HL-60/S4 (cell line): ENCODE data around the gene CGB5.
"Not testable (repeated sequence)": the region's sequence is repeated elsewhere in the genome, so short reads cannot be mapped to it uniquely, and the experiment has no call there.

Source experiments
- in situ Hi-C: fragments of 300-500 bp; cut with MboI; formaldehyde crosslinking; loops from 2 replicates; pipeline ENCODE4 v1.14.3; 2022; ENCODE audit warnings: low sequenced_read_pairs

The CGB5 gene

DNA sequence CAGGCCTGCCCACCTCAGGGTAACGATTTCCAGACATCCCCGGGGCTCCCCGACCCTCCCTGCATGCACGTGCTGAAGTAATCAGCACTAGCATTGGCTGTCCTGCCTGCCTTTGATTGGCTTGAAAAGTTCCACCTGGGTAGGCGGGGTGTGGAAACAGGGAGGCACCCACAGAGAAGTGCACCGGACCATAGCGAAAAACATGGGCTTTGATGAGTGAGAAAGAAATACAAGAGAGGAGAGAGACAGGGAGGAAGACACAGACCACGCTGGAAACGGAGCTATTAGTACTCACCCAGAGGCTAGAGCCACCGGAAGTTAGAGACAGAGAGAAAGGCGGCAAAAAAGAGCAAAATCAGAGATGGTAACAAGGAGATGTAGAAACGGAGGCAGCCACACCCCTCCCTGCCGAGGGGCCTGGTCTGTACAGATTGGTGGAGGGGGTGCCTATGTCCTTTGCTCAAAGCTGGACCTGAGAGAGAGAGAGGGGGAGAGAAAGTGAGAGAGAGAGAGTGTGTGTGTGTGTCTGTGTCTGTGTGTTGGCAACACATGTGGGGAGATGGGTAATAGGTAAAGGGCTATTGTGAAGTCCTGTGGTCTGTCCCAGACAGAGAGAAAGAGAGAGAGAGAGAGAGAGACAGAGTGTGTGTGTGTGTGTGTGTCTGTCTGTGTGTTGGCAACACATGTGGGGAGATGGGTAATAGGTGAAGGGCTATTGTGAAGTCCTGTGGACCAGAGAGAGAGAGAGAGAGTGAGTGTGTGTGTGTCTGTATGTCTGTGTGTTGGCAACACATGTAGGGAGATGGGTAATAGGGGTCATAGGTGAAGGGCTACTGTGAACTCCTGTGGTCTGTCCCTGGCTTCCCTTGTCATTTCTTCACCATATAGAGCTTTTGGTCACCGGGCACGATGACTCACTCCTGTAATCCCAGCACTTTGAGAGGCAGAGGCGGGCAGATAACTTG, 22.4 kb upstream of the CGB5 start:
- in situ Hi-C loops, result no loop called here

DNA sequence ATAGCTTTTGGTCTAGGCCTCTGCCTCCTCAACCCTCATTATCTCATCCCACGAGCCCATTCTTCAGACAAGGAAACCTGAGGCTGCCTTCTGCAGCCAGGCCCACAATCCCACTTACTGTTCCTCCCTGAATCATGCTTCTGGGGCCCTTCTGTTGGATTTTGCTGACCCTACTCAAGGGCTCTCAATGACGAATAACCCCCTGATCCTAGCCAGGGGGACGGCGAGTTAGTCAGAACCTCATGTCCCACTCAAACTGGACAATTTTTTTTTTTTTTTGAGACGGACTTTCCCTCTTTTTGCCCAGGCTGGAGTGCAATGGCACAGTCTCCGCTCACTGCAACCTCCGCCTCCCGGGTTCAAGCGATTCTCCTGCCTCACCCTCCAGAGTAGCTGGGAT, 21.5 kb upstream of the CGB5 start:
- in situ Hi-C loops, result no loop called here

DNA sequence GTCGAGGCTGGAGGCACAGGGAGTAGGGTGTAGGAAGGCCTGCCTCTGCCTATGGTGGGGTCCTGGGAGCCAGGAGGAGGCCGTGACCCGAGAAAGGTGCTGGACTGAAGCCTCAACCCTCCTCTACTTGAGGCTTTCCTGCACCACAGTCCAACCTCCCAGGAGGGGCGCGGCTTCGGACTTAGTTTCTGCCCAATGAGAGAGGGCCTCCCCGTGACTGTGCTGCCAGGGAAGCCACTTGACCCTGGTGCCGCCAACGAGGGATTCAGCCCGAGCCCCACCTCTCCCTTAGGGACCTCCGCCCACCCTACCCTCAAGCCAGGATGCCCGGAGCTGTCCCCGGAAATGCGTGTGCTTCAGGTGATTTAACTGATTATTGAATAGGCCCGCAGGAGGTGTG, 19.4 kb upstream of the CGB5 start, which contains the start of gene CGB3:
TSS of gene CGB3 (minus strand) at position 101 of the 400 bp plus-strand sequence. CDS start 362 bp downstream, outside the sequence.
- in situ Hi-C loops, result not testable (repeated sequence)

DNA sequence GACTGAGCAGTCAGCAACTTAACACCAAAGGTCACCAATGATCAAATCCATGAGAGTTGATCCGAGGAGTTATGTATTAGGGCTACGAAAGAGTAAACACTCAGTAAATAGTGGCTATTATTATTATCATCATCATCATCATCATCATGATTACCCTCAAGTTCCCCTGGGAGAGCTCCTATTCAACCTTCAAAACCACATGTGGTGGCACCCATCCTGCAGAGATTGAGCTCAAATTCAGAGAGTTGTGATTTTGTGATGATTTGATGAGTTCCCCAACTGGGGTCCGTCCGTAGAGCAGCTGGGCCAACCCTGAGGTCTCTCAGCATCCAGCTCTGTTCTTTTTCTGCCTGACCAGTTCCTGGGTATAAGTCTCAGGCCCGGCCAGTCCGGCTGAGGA, 18.6 kb upstream of the CGB5 start:
- in situ Hi-C loops, result not testable (repeated sequence)

DNA sequence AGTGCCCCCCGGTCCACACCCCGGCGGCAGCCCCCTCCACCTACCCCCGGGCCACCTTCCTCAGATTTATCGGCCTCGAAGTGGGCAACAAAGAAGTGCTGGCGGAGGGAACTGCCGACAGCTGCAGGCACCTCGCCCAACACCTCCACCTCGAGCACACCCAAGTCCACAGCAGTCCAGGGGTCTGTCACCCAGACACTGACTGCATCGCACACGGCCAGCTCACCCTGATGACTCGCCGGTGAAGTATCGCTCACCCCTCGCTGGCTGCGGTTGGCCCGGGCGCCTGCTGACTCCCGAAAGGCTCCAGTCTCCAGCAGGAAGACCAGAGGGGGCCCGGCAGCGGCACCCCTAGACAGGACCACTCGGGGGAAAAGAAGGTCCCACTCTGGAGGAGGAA, 18.0 kb upstream of the CGB5 start:
- in situ Hi-C loops, result not testable (repeated sequence)

DNA sequence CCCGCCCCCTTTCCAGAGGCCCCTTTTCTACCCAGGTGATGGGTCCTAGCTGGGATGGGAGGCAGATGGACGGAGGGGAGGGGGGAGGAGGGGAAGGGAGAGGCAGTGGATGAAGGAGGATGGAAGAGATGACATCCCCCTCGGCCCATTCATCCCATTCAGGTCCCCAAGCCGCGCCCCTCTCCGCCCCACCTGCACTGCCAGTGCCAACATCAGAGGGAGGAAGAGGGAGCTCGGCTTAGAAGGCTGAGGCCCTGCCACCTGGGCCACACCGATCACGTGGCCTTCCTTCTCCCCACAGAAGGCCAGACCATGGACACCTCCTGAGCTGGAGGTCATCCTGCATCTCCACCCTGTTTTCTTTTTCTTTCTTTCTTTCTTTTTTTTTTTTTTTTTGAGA, 15.0 kb upstream of the CGB5 start:
- in situ Hi-C loops, result not testable (repeated sequence)

DNA sequence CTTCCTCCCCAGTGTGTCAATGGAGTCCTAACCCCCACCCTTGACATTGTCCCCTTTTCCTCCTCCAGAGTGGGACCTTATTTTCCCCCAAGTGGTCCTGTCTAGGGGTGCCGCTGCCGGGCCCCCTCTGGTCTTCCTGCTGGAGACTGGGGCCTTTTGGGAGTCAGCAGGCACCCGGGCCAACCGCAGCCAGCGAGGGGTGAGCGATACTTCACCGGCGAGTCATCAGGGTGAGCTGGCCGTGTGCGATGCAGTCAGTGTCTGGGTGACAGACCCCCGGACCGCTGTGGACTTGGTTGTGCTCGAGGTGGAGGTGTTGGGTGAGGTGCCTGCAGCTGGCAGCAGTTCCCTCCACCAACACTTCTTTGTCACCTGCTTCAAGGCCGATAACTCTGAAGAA, 13.9 kb upstream of the CGB5 start:
- in situ Hi-C loops, result not testable (repeated sequence)

DNA sequence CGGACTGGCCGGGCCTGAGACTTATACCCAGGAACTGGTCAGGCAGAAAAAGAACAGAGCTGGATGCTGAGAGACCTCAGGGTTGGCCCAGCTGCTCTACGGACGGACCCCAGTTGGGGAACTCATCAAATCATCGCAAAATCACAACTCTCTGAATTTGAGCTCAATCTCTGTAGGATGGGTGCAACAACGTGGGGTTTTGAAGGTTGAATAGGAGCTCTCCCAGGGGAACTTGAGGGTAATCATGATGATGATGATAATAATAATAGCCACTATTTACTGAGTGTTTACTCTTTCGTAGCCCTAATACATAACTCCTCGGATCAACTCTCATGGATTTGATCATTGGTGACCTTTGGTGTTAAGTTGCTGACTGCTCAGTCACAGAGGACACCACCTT, 13.3 kb upstream of the CGB5 start:
- in situ Hi-C loops, result not testable (repeated sequence)

DNA sequence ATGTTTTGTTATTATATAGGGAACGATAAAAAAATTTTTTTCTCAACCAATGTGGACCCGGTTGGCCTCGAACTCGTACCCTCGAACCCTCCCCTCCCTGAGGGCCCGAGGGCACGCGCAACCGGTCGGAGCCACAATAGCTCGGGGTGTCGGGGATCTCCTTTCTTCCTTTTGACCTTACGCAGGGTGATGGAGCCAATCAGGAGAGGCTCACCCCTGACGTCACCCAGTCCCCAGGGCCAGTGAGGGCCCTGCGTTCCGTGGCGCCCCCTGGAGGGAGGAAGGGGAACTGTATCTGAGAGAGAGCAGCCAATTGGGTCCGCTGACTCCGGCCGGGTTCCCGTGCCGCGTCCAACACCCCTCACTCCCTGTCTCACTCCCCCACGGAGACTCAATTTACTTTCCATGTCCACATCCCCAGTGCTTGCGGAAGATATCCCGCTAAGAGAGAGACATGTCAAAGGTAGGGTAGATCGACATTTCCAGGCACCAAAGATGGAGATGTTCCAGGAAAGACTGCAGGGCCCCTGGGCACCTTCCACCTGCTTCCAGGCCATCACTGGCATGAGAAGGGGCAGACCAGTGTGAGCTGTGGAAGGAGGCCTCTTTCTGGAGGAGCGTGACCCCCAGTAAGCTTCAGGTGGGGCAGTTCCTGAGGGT, 11.9 kb upstream of the CGB5 start, which contains the start of gene CGB2:
TSS of gene CGB2 (plus strand) at position 249 of the 660 bp plus-strand sequence. CDS start at position 455, 206 bp downstream.
- in situ Hi-C loops, result not testable (repeated sequence)

DNA sequence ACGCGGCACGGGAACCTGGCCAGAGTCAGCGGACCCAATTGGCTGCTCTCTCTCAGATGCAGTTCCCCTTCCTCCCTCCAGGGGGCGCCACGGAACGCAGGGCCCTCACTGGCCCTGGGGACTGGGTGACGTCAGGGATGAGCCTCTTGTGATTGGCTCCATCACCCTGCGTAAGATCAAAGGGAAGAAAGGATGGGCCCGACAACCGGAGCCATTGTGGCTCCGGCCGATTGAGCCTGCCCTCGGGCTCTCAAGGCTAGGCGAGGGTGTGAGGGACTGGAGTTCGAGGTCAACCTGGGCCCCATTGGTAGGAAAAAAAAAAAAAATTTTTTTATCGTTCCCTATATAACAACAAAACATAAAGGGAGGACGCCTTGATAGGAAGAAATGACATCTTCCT, 6.8 kb upstream of the CGB5 start, which contains the start of gene CGB1:
TSS of gene CGB1 (minus strand) at position 81 of the 400 bp plus-strand sequence. CDS start 184 bp downstream, outside the sequence.
- in situ Hi-C loops, result not testable (repeated sequence)

DNA sequence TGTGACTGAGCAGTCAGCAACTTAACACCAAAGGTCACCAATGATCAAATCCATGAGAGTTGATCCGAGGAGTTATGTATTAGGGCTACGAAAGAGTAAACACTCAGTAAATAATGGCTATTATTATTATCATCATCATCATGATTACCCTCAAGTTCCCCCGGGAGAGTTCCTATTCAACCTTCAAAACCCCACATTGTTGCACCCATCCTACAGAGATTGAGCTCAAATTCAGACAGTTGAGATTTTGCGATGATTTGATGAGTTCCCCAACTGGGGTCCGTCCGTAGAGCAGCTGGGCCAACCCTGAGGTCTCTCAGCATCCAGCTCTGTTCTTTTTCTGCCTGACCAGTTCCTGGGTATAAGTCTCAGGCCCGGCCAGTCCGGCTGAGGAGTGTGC, 5.5 kb upstream of the CGB5 start:
- in situ Hi-C loops, result not testable (repeated sequence)

DNA sequence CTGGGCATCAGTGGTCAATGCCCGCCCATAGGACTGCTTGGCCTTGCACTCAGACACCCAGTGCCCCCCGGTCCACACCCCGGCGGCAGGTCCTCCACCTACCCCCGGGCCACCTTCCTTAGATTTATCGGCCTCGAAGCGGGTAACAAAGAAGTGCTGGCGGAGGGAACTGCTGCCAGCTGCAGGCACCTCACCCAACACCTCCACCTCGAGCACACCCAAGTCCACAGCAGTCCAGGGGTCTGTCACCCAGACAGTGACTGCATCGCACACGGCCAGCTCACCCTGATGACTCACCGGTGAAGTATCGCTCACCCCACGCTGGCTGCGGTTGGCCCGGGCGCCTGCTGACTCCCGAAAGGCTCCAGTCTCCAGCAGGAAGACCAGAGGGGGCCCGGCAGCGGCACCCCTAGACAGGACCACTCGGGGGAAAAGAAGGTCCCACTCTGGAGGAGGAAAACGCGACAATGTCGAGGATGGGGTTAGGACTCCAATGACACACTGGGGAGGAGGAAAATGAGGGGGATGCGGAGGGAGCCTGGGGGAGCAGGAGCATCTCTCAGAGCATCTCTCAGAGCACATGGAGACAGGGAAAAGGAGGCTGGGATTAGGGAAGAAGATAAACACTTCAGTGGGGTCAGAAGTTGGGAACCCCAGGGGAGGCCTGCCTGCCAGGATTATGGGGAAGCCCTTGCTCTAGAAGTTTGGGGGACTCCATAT, 4.9 kb upstream of the CGB5 start:
- in situ Hi-C loops, result not testable (repeated sequence)

DNA sequence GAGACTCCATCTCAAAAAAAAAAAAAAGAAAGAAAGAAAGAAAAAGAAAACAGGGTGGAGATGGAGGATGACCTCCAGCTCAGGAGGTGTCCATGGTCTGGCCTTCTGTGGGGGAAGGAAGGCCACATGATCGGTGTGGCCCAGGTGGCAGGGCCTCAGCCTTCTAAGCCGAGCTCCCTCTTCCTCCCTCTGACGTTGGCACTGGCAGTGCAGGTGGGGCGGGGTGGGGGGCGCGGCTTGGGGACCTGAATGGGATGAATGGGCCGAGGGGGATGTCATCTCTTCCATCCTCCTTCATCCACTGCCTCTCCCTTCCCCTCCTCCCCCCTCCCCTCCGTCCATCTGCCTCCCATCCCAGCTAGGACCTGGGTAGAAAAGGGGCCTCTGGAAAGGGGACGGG, 3.9 kb upstream of the CGB5 start:
- in situ Hi-C loops, result not testable (repeated sequence)

DNA sequence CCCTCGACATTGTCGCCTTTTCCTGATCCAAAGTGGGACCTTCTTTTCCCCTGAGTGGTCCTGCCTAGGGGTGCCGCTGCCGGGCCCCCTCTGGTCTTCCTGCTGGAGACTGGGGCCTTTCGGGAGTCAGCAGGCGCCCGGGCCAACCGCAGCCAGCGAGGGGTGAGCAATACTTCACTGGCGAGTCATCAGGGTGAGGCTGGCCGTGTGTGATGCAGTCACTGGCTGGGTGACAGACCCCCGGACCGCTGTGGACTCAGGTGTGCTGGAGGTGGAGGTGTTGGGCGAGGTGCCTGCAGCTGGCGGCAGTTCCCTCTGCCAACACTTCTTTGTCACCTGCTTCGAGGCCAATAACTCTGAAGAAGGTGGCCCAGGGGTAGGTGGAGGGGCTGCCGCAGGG, 1.5 kb upstream of the CGB5 start:
- in situ Hi-C loops, result no loop called here

DNA sequence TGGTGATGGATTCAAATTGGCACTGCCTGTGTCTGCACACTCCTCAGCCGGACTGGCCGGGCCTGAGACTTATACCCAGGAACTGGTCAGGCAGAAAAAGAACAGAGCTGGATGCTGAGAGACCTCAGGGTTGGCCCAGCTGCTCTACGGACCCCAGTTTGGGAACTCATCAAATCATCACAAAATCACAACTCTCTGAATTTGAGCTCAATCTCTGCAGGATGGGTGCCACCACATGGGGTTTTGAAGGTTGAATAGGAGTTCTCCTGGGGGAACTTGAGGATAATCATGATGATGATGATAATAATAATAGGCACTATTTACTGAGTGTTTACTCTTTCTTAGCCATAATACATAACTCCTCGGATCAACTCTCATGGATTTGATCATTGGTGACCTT, 982 bp upstream of the CGB5 start:
- in situ Hi-C loops, result not testable (repeated sequence)

DNA sequence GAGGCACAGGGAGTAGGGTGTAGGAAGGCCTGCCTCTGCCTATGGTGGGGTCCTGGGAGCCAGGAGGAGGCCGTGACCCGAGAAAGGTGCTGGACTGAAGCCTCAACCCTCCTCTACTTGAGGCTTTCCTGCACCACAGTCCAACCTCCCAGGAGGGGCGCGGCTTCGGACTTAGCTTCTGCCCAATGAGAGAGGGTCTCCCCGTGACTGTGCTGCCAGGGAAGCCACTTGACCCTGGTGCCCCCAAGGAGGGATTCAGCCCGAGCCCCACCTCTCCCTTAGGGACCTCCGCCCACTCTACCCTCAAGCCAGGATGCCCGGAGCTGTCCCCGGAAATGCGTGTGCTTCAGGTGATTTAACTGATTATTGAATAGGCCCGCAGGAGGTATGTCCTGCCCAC, 5.4 kb downstream of the CGB5 start, which contains the start of gene CGB8:
TSS of gene CGB8 (minus strand) at position 101 of the 400 bp plus-strand sequence. CDS start 372 bp downstream, outside the sequence.
- in situ Hi-C loops, result not testable (repeated sequence)

DNA sequence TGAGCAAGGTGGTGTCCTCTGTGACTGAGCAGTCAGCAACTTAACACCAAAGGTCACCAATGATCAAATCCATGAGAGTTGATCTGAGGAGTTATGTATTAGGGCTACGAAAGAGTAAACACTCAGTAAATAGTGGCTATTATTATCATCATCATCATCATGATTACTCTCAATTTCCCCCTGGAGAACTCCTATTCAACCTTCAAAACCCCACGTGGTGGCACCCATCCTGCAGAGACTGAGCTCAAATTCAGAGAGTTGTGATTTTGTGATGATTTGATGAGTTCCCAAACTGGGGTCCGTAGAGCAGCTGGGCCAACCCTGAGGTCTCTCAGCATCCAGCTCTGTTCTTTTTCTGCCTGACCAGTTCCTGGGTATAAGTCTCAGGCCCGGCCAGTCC, 6.2 kb downstream of the CGB5 start:
- in situ Hi-C loops, result not testable (repeated sequence)

DNA sequence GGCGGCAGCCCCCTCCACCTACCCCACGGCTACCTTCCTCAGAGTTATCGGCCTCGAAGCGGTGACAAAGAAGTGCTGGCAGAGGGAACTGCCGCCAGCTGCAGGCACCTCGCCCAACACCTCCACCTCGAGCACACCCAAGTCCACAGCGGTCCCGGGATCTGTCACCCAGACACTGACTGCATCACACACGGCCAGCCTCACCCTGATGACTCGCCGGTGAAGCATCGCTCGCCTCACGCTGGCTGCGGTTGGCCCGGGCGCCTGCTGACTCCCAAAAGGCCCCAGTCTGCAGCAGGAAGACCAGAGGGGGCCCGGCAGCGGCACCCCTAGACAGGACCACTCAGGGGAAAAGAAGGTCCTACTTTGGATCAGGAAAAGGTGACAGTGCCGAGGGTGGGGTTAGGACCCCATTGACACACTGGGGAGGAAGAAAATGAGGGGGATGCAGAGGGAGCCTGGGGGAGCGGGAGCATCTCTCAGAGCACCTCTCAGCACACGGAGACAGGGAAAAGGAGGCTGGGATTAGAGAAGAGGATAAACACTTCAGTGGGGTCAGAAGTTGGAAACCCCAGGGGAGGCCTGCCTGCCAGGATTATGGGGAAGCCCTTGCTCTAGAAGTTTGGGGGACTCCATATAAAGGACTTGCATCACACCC, 6.9 kb downstream of the CGB5 start:
- in situ Hi-C loops, result not testable (repeated sequence)

DNA sequence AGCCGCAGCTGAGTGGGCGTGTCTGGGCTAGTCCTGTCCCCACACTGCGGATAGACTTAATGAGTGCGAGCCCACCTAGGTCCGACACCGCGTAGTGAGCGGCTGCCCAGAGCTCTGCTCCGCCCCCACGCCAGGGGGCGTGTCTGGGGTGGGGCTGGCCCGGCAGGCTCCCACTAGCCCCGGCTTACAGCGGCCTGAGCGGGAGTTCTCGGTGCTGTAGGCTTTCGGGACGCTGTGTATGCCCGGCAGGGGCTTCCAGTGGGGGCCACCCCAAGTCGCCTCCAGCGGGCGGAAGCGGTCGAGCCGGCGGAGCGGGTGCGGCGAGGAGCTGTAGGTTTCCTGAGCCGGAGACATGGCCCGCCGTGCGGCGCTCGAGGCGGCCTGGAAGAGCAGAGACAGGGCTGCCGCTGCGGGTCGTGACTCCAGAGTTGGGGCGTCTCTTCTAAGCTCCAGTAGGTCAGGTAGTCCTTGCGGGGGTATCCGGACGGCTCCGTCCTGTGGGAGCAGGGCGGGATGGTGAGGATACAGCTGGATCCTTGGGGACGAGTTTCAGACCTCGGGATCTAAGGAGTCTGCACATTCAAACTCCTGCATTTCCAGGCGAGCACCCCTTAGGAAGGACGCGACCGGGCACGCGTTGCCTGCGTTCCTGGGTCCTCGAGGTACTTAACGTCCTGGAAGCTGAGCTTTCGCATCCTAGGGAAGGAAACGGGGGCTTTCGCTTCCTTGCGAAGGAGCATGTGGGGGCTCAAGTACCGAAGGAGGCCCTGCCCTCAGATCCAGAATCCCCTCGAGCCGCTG, 12.7 kb downstream of the CGB5 start:
- in situ Hi-C loops, result no loop called here
